Tibial nerve (tissue), 4 donors: ENCODE measurements around the gene CASP3.

Experiments
- CTCF ChIP-seq, 5 experiments: fragments of 200-600 bp in 3 of 5; fragments of 450-650 bp in 2 of 5; sonication (generic) in 3 of 5; IDR thresholded peaks; one replicate each; pipeline ENCODE4 v1.5.1; 2016 to 2019; ENCODE audit warnings: antibody characterized with exemption in 5 of 5, mild to moderate bottlenecking in 3 of 5, moderate library complexity in 2 of 5
- EP300 ChIP-seq, 2 donors: sonication (generic); formaldehyde crosslinking; IDR thresholded peaks; one replicate each; pipeline ENCODE4 v1.6.1; 2017; ENCODE audit warnings: antibody characterized with exemption in 2 of 2, mild to moderate bottlenecking in 1 of 2
- POLR2A ChIP-seq, 2 donors: fragments of 450-650 bp; IDR thresholded peaks; one replicate each; pipeline ENCODE4 v1.6.1; 2017; ENCODE audit warnings: antibody characterized with exemption in 2 of 2, mild to moderate bottlenecking in 2 of 2, moderate library complexity in 2 of 2

- no peak for TF ChIP-seq POLR2A (IDR thresholded peaks at IDR 0.05)
- no peak for TF ChIP-seq CTCF (IDR thresholded peaks at IDR 0.05)
- TF ChIP-seq EP300 (IDR thresholded peaks at IDR 0.05) = no peak
Measured at GRCh38 chr4:184643731-184644130, 5.5 kb downstream of the CASP3 start.
